SHP77 treated with DMSO at 0.1 percent for 48 hours (cell line): ENCODE measurements around the gene NFKBIB.
A peak's percentile ranks its signal among the peaks of the same experiment; 100 is the strongest.
"Not testable (repeated sequence)": the region's sequence is repeated elsewhere in the genome, so short reads cannot be mapped to it uniquely, and the experiment has no call there.

Experiments used
- DNase-seq: peaks from one replicate; lab custom pipeline; 2025; lab: John Stamatoyannopoulos, UW

The NFKBIB gene

GRCh38 chr19:38875656-38876395 lies 23.9 kb upstream of the NFKBIB start:
- peak; percentile 66 for DNase-seq

- peak; percentile 99 for DNase-seq
These were observed 21.8 kb upstream of the NFKBIB start, which contains the start of gene RINL for GRCh38 chr19:38877781-38878574. Gene RINL (minus strand): TSS chr19:38878275. CDS start chr19:38876742, 1,533 bp downstream.

- no peak for DNase-seq
These were observed 21.0 kb upstream of the NFKBIB start for GRCh38 chr19:38878575-38879399.

- DNase-seq = no peak
These were observed 20.4 kb upstream of the NFKBIB start for GRCh38 chr19:38879400-38879751.

- no peak for DNase-seq
These were observed 19.5 kb upstream of the NFKBIB start for GRCh38 chr19:38880076-38880881.

GRCh38 chr19:38880882-38881609 lies 18.7 kb upstream of the NFKBIB start:
- no peak for DNase-seq

- DNase-seq = no peak
These were observed 16.5 kb upstream of the NFKBIB start for GRCh38 chr19:38883286-38883685.

GRCh38 chr19:38884691-38885090 lies 15.1 kb upstream of the NFKBIB start:
- not testable (repeated sequence) for DNase-seq

GRCh38 chr19:38888876-38889275 lies 10.9 kb upstream of the NFKBIB start:
- no peak for DNase-seq

- no peak for DNase-seq
These were observed 10.0 kb upstream of the NFKBIB start for GRCh38 chr19:38889803-38890202.

- no peak for DNase-seq
These were observed 9.1 kb upstream of the NFKBIB start for GRCh38 chr19:38890686-38891085.

GRCh38 chr19:38891771-38892170 lies 8.0 kb upstream of the NFKBIB start:
- no peak for DNase-seq

GRCh38 chr19:38892841-38893240 lies 6.9 kb upstream of the NFKBIB start:
- DNase-seq = peak; percentile 67

GRCh38 chr19:38893341-38893771 lies 6.4 kb upstream of the NFKBIB start:
- DNase-seq = no peak

GRCh38 chr19:38894968-38895367 lies 4.8 kb upstream of the NFKBIB start:
- no peak for DNase-seq

GRCh38 chr19:38898788-38899446 lies 852 bp upstream of the NFKBIB start:
- DNase-seq = no peak

- DNase-seq = no peak
These were observed 447 bp downstream of the NFKBIB start for GRCh38 chr19:38900202-38900629.

GRCh38 chr19:38900743-38901190 lies 998 bp downstream of the NFKBIB start:
- DNase-seq = no peak

GRCh38 chr19:38901683-38902082 lies 1.9 kb downstream of the NFKBIB start:
- no peak for DNase-seq
